Duodenal mucosa (tissue), 2 donors: ENCODE results near the gene ITPKB.

Experiments
- H3K27ac ChIP-seq: one replicate; pipeline ENCODE4 v1.7.0; 2013; ENCODE audit warnings: low read depth, low read length
- H3K27me3 ChIP-seq, 2 donors: one replicate each; pipeline ENCODE4 v1.7.0; 2013; ENCODE audit warnings: low read length in 2 of 2, control low read depth in 1 of 2; ENCODE audit not compliant: insufficient read depth in 2 of 2, control insufficient read depth in 1 of 2
- H3K36me3 ChIP-seq, 2 donors: one replicate each; pipeline ENCODE4 v1.7.0; 2013; ENCODE audit warnings: low read length in 2 of 2, control low read depth in 1 of 2; ENCODE audit not compliant: insufficient read depth in 2 of 2, control insufficient read depth in 1 of 2
- H3K4me1 ChIP-seq, 2 donors: one replicate each; pipeline ENCODE4 v1.7.0; 2013; ENCODE audit warnings: low read length in 2 of 2, control low read depth in 1 of 2; ENCODE audit not compliant: insufficient read depth in 2 of 2, control insufficient read depth in 1 of 2
- H3K4me3 ChIP-seq, 2 donors: one replicate each; pipeline ENCODE4 v1.7.0; 2013; ENCODE audit warnings: low read length in 2 of 2, low read depth in 1 of 2
- H3K9ac ChIP-seq, 2 donors: one replicate each; pipeline ENCODE4 v1.7.0; 2013; ENCODE audit warnings: low read length in 2 of 2, low read depth in 1 of 2
- H3K9me3 ChIP-seq, 2 donors: one replicate each; pipeline ENCODE4 v1.7.0; 2013; ENCODE audit warnings: low read length in 2 of 2, control low read depth in 1 of 2; ENCODE audit not compliant: control insufficient read depth in 1 of 2

Gene ITPKB

GRCh38 chr1:226679853-226680516 is 59.1 kb downstream of the ITPKB start:
- peak overlapping the region; percentile 76 for H3K27ac ChIP-seq
- peaks cover 52 to 64% of the 10 kb centered on the region in 2 donors for H3K4me1 ChIP-seq
- no peaks in the 10 kb centered on the region for H3K9me3 ChIP-seq
- H3K27me3 ChIP-seq: no peaks in the 10 kb centered on the region
- H3K9ac ChIP-seq: peak overlapping the region; percentile 65 to 86
- peak overlapping the region; percentile 73 to 79 for H3K4me3 ChIP-seq
- H3K36me3 ChIP-seq: no peaks in the 10 kb centered on the region

GRCh38 chr1:226679262-226679661 is 59.8 kb downstream of the ITPKB start:
- Histone ChIP-seq H3K4me3 (peak overlapping the region in 1 of 2 donors; percentile 79), H3K9me3 (no peaks in the 10 kb centered on the region), H3K27ac (peak overlapping the region; percentile 76), H3K36me3 (no peaks in the 10 kb centered on the region), H3K9ac (no peak overlapping the region), H3K27me3 (no peaks in the 10 kb centered on the region), H3K4me1 (peaks cover 56 to 68% of the 10 kb centered on the region in 2 donors)

- H3K27me3 ChIP-seq: no peaks in the 10 kb centered on the region
- no peaks in the 10 kb centered on the region for H3K36me3 ChIP-seq
- H3K4me3 ChIP-seq: no peak overlapping the region
- H3K9me3 ChIP-seq: no peaks in the 10 kb centered on the region
- H3K27ac ChIP-seq: no peak overlapping the region
- peaks cover 56 to 69% of the 10 kb centered on the region in 2 donors for H3K4me1 ChIP-seq
- H3K9ac ChIP-seq: no peak overlapping the region
These were observed 60.4 kb downstream of the ITPKB start for GRCh38 chr1:226678701-226679100.

- H3K27ac ChIP-seq: no peak overlapping the region
- no peak overlapping the region for H3K4me3 ChIP-seq
- no peaks in the 10 kb centered on the region for H3K36me3 ChIP-seq
- no peak overlapping the region for H3K9ac ChIP-seq
- no peaks in the 10 kb centered on the region for H3K9me3 ChIP-seq
- H3K27me3 ChIP-seq: no peaks in the 10 kb centered on the region
- H3K4me1 ChIP-seq: peaks cover 56 to 74% of the 10 kb centered on the region in 2 donors
These were observed 60.8 kb downstream of the ITPKB start for GRCh38 chr1:226678251-226678650.

- peaks cover 63 to 79% of the 10 kb centered on the region in 2 donors for H3K4me1 ChIP-seq
- H3K9ac ChIP-seq: peak overlapping the region in 1 of 2 donors; percentile 26
- no peaks in the 10 kb centered on the region for H3K9me3 ChIP-seq
- no peaks in the 10 kb centered on the region for H3K27me3 ChIP-seq
- peak overlapping the region; percentile 29 to 30 for H3K4me3 ChIP-seq
- peak overlapping the region; percentile 62 for H3K27ac ChIP-seq
- H3K36me3 ChIP-seq: no peaks in the 10 kb centered on the region
These were observed 61.8 kb downstream of the ITPKB start for GRCh38 chr1:226677027-226678020.

- peak overlapping the region in 1 of 2 donors; percentile 29 for H3K4me3 ChIP-seq
- no peaks in the 10 kb centered on the region for H3K36me3 ChIP-seq
- H3K27me3 ChIP-seq: no peaks in the 10 kb centered on the region
- H3K9ac ChIP-seq: peak overlapping the region in 1 of 2 donors; percentile 4
- peaks cover 64 to 76% of the 10 kb centered on the region in 2 donors for H3K4me1 ChIP-seq
- no peaks in the 10 kb centered on the region for H3K9me3 ChIP-seq
- peak overlapping the region; percentile 62 for H3K27ac ChIP-seq
These were observed 62.7 kb downstream of the ITPKB start for GRCh38 chr1:226676381-226676780.

GRCh38 chr1:226675715-226676357 is 63.2 kb downstream of the ITPKB start:
- Histone ChIP-seq H3K9me3 (no peaks in the 10 kb centered on the region), H3K27me3 (no peaks in the 10 kb centered on the region), H3K27ac (peak overlapping the region; percentile 77), H3K9ac (no peak overlapping the region), H3K36me3 (no peaks in the 10 kb centered on the region), H3K4me3 (peak overlapping the region; percentile 4 to 34), H3K4me1 (peaks cover 61 to 75% of the 10 kb centered on the region in 2 donors)

GRCh38 chr1:226674892-226675714 is 64.0 kb downstream of the ITPKB start:
- H3K4me1 ChIP-seq: peaks cover 59 to 68% of the 10 kb centered on the region in 2 donors
- H3K27ac ChIP-seq: peak overlapping the region; percentile 77
- H3K36me3 ChIP-seq: no peaks in the 10 kb centered on the region
- peak overlapping the region in 1 of 2 donors; percentile 44 for H3K9ac ChIP-seq
- H3K27me3 ChIP-seq: no peaks in the 10 kb centered on the region
- H3K4me3 ChIP-seq: peak overlapping the region; percentile 4 to 34
- no peaks in the 10 kb centered on the region for H3K9me3 ChIP-seq

GRCh38 chr1:226672339-226672762 is 66.7 kb downstream of the ITPKB start:
- Histone ChIP-seq H3K4me1 (peaks cover 38 to 44% of the 10 kb centered on the region in 2 donors), H3K27ac (no peak overlapping the region), H3K9ac (no peak overlapping the region)

More at GRCh38 chr1:226672339-226672762, 66.7 kb downstream of the ITPKB start:
- no peak overlapping the region for H3K4me3 ChIP-seq
- H3K27me3 ChIP-seq: no peaks in the 10 kb centered on the region
- no peaks in the 10 kb centered on the region for H3K36me3 ChIP-seq
- H3K9me3 ChIP-seq: no peaks in the 10 kb centered on the region
